Astrocyte of the cerebellum (primary cell): ENCODE measurements around the gene SPRYD3.

ENCODE experiments used
- DNase-seq: peaks from one replicate; pipeline ENCODE4 v3.0.0-alpha.2; 2011; ENCODE audit warnings: low read depth
- H3K4me3 ChIP-seq: 2 replicates; pipeline ENCODE4 v1.5.1; 2011; ENCODE audit warnings: mild to moderate bottlenecking, low read depth, low read length, moderate library complexity
- in situ Hi-C: cut with HindIII; loops from 2 replicates; pipeline ENCODE4 v1.10.0; 2017; ENCODE audit warnings: low sequenced_read_pairs
- TF ChIP-seq, protein P1 (sequence below): IDR thresholded peaks from 2 replicates; pipeline ENCODE4 v1.5.1; 2012; ENCODE audit warnings: low read length, low read depth, moderate library complexity, mild to moderate bottlenecking; ENCODE audit errors: missing control alignments

The SPRYD3 gene

DNA sequence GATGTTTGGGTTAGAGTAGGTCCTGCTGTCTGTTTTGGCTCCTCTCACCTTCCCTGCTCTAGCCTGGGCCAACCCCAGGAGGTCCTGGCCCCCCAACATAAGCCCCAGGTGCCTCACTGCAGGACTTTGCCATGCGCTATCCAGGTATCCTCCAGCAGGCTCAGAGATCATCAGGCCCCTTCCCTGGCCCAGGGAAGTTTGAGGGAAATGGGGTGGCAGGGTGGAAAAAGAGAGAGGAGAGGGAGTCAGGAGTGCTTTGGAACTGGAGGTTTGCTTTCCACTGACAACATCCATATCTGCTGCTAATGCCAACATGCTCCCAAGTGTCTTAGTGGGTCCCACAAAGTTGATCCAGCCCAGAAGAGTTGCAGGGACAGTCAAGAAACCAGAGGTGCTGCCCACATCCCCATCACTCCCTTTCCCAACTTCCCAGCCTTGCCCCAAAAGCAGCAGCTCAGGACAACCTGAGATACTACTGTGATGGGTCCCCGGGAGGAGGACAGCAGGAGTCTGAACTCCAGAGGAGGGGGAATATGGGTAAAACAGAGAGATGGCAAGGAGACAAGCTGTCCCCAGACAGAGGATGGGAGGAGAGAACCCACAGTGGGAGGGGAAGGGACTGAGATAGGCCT, 28.6 kb downstream of the SPRYD3 start:
- H3K4me3 ChIP-seq: peak overlapping the region; percentile 63
- DNase-seq: no peak

DNA sequence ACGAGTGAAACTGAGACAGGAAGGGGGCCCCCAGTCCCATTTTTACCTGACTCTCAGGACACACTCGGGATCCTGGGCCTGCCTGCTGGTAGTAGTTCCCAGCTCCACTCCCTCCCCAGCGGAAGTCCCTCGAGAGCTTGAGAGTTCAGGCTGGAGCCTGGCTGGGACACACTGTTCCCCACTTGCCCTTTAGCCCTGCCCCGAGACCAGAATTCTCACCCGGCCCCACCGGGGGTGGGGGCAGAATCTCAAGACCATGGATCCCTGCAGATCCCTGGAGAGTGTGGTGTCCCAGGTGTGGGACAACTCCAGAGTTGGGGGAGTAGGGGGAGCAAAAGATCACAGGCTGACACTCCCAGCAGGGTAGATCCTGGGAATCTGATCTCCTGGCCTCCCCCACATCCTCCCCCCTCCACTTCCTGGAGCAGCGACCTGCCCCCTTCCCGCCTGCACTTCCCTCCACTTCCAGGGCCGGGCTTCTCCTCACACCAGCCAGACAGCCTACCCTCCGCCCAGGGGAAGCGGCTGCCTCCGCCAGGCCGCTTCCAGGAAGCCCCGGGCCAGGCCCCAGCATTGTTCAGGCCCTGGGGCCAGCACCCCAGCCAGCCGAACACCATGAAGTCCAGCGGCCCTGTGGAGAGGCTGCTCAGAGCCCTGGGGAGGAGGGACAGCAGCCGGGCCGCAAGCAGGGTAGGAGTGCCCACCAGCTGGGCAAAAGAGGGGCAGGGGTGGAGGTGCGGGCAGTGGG, 29.4 kb downstream of the SPRYD3 start, which contains the start of gene TNS2:
TSS of gene TNS2 (plus strand) at position 495 of the 748 bp plus-strand sequence. CDS start at position 616, 121 bp downstream.
- in situ Hi-C loops: no loop called here
- DNase-seq: no peak
- TF ChIP-seq, protein P1, sequence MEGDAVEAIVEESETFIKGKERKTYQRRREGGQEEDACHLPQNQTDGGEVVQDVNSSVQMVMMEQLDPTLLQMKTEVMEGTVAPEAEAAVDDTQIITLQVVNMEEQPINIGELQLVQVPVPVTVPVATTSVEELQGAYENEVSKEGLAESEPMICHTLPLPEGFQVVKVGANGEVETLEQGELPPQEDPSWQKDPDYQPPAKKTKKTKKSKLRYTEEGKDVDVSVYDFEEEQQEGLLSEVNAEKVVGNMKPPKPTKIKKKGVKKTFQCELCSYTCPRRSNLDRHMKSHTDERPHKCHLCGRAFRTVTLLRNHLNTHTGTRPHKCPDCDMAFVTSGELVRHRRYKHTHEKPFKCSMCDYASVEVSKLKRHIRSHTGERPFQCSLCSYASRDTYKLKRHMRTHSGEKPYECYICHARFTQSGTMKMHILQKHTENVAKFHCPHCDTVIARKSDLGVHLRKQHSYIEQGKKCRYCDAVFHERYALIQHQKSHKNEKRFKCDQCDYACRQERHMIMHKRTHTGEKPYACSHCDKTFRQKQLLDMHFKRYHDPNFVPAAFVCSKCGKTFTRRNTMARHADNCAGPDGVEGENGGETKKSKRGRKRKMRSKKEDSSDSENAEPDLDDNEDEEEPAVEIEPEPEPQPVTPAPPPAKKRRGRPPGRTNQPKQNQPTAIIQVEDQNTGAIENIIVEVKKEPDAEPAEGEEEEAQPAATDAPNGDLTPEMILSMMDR: no peak
- peak within 1 kb of the TSS; percentile 63 for H3K4me3 ChIP-seq

More for the DNA sequence above, 28.6 kb downstream of the SPRYD3 start:
- in situ Hi-C loops: no loop called here
- TF ChIP-seq, protein P1: no peak

DNA sequence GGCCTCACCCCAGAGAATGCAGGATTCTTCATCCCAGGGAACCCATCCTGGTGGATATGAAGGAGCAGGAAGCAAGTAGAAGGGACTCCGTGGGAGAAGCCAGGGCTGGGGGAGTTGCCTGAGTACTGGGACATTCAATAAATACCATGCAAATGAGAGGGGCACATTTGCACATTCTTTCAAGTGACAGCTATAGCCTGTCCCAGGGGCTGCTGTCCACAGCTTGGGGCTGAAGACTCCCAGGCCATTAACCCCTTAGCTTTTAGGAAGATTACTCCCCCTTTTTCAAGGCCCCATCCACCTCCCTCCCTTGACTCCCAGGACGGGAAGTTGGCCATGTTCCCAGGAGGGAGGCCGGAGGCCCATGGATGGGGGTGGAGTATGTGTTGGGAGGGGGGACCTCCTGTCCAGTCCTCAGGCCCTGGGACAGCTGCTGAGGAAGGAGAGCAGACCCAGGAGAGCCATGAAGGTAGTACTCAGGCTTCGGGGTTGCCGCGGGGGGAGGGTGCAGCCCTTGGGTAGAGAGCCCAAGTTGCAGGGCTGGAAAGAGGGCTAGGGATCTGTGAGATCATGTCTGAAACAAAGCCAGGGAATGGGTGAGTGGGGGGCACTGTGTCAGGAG, 30.3 kb downstream of the SPRYD3 start:
- DNase-seq: no peak
- peak overlapping the region; percentile 63 for H3K4me3 ChIP-seq
- in situ Hi-C loops: no loop called here
- TF ChIP-seq, protein P1: no peak

DNA sequence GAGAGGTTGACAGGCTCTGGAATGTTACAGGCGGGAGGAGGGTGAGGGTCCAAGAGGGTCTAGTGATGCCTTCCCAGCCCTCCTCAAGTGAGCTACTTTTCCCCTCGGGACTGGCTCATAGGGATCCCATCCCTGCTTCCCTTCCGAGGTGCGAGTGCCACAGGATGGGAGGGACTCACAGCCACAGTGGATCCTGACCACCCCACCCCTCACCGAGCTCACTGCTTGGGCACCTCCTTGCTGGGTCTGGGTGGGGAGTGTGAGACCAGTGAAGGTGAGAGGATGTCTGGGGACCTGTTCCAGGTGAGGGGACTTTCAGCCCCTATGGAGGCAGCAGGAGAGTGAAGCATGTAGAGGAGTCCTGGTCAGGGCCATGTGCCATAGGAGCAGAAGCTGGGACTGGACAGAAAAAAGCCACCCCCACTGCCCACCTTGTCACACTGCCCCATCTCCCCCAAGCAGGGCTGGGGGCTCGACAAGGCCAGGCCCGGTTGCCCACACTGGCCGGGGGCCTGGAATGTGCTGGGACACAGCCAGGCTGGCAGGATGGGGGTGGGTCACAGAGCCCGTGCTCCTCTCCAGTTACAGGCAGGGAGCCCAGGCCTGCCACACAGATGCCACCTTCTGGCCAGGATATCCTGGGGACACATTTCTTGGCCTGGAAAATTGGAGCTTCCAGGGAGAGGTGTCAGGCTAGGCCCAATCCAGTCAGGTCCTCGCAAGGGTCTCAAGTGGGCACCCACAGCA, 31.0 kb downstream of the SPRYD3 start:
- TF ChIP-seq, protein P1: no peak
- DNase-seq: no peak
- peak overlapping the region; percentile 63 for H3K4me3 ChIP-seq
- in situ Hi-C loops: no loop called here

DNA sequence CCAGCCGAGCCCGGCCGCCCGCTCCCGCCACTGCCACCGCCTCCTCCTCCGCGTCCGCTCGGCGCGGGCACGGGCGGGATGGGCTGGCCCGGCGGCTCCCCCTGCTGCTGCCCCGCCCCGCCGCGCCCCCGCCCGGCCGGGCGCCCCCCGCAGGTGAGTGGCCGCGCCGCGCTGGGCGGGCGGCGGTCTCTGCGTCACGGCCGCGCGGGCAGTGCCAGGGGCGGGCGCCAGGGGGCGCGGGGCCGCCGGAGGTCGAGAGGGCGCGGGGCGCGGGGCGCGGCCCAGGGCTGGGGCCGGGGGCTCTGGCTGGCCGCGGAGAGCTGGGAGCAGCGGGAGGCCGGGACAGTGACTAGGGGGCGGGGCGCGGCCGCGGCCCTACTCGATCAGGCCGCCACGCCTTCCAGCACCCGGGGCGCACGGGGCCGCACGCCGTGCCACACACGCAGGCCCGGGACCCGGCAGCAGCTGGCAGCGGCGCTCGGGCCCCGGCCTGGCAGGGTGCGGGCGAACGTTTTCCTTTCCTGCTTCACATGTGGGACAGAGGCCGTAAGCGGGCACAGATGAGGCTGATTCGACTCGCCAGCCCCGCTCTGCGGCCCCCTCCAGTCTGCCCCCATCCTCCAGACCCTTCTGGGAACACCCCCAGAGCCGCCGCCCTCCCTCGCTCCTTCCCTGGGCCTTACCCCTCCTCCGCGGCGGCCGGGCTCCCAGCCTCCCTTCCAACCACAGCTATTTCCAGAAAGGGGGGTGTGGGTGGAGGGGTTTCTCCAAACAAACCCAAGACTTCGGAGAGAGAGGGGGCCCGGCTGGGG, 31.8 kb downstream of the SPRYD3 start:
- in situ Hi-C loops: no loop called here
- H3K4me3 ChIP-seq: peak overlapping the region; percentile 63
- TF ChIP-seq, protein P1: no peak
- DNase-seq: peak; percentile 54
